AG10803 (cell line): ENCODE results near the gene LMAN1L.
"Not testable (repeated sequence)": the region's sequence is repeated elsewhere in the genome, so short reads cannot be mapped to it uniquely, and the experiment has no call there.

ENCODE experiments used
- DNase-seq: peaks from one replicate; pipeline ENCODE4 v3.0.0; 2010; ENCODE audit warnings: low read depth
- H3K4me3 ChIP-seq: 2 replicates; pipeline ENCODE4 v1.5.1; 2011; ENCODE audit warnings: mild to moderate bottlenecking, low read length, control low read depth
- CTCF ChIP-seq: conservative IDR thresholded peaks from 2 replicates; pipeline ENCODE4 v1.5.1; 2011; ENCODE audit warnings: mild to moderate bottlenecking, low read length, control low read depth, inconsistent platforms

Gene LMAN1L

GRCh38 chr15:74783072-74783807, 29.4 kb upstream of the LMAN1L start:
- peak overlapping the region; percentile 85 for H3K4me3 ChIP-seq
- no peak for DNase-seq
- TF ChIP-seq CTCF, result no peak

GRCh38 chr15:74783808-74784175, 28.8 kb upstream of the LMAN1L start:
- no peak for DNase-seq
- TF ChIP-seq CTCF, result no peak
- H3K4me3 ChIP-seq, result peak overlapping the region; percentile 85

GRCh38 chr15:74784426-74785193, 28.0 kb upstream of the LMAN1L start:
- H3K4me3 ChIP-seq, result no peak overlapping the region
- no peak for DNase-seq
- TF ChIP-seq CTCF, result no peak

GRCh38 chr15:74785194-74786032, 27.2 kb upstream of the LMAN1L start:
- no peak overlapping the region for H3K4me3 ChIP-seq
- TF ChIP-seq CTCF, result no peak
- no peak for DNase-seq

DNA sequence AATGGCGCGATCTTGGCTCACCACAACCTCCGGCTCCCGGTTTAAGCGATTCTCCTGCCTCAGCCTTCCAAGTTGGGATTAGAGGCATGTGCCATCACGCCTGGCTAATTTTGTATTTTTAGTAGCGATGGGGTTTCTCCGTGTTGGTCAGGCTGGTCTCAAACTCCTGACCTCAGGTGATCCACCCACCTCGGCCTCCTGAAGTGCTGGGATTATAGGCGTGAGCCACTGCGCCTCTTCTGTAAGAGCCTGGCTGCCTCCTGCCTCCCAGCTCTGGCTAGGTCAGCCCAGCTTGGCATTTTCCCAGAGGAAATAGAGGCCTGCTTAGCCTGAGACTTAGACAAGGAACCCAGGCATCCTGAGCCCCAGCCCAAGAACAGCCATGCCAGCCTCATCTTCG, 26.6 kb upstream of the LMAN1L start:
- not testable (repeated sequence) for DNase-seq, H3K4me3 ChIP-seq

- TF ChIP-seq CTCF, result no peak
- H3K4me3 ChIP-seq, result no peak overlapping the region
- no peak for DNase-seq
These were observed 26.0 kb upstream of the LMAN1L start for GRCh38 chr15:74786551-74787165.
